ENCODE data around the gene HAX1.
"Not testable (repeated sequence)": the region's sequence is repeated elsewhere in the genome, so short reads cannot be mapped to it uniquely, and the experiment has no call there.

HAX1 gene

GRCh38 chr1:154272217-154272998 lies at the start of gene HAX1:
Gene HAX1 (plus strand): TSS chr1:154272629. CDS start chr1:154272724, 95 bp downstream.
- DNase-seq (ENCODE audit: low read depth), result peak; percentile 91

- DNase-seq (ENCODE audit: low read depth), result no peak
Observed at GRCh38 chr1:154222918-154223317, 49.5 kb upstream of the HAX1 start.

GRCh38 chr1:154223621-154224020 lies 48.8 kb upstream of the HAX1 start:
- no peak for DNase-seq (ENCODE audit: low read depth)

- no peak for DNase-seq (ENCODE audit: low read depth)
Observed at GRCh38 chr1:154225370-154225769, 47.1 kb upstream of the HAX1 start.

- DNase-seq (ENCODE audit: low read depth), result not testable (repeated sequence)
Observed at GRCh38 chr1:154231112-154231511, 41.3 kb upstream of the HAX1 start.

GRCh38 chr1:154233127-154233526 lies 39.3 kb upstream of the HAX1 start:
- not testable (repeated sequence) for DNase-seq (ENCODE audit: low read depth)

GRCh38 chr1:154236855-154237254 lies 35.6 kb upstream of the HAX1 start:
- no peak for DNase-seq (ENCODE audit: low read depth)

GRCh38 chr1:154237435-154237834 lies 35.0 kb upstream of the HAX1 start:
- DNase-seq (ENCODE audit: low read depth), result no peak

- no peak for DNase-seq (ENCODE audit: low read depth)
Observed at GRCh38 chr1:154237880-154238506, 34.4 kb upstream of the HAX1 start.

- no peak for DNase-seq (ENCODE audit: low read depth)
Observed at GRCh38 chr1:154239491-154239890, 32.9 kb upstream of the HAX1 start.

- no peak for DNase-seq (ENCODE audit: low read depth)
Observed at GRCh38 chr1:154240294-154240833, 32.1 kb upstream of the HAX1 start.

- no peak for DNase-seq (ENCODE audit: low read depth)
Observed at GRCh38 chr1:154241703-154242351, 30.6 kb upstream of the HAX1 start.

- DNase-seq (ENCODE audit: low read depth), result no peak
Observed at GRCh38 chr1:154253671-154254070, 18.8 kb upstream of the HAX1 start.

- DNase-seq (ENCODE audit: low read depth), result no peak
Observed at GRCh38 chr1:154256686-154257085, 15.7 kb upstream of the HAX1 start.

- no peak for DNase-seq (ENCODE audit: low read depth)
Observed at GRCh38 chr1:154258784-154259183, 13.6 kb upstream of the HAX1 start.

GRCh38 chr1:154260127-154260526 lies 12.3 kb upstream of the HAX1 start:
- DNase-seq (ENCODE audit: low read depth), result no peak

- no peak for DNase-seq (ENCODE audit: low read depth)
Observed at GRCh38 chr1:154263465-154264332, 8.7 kb upstream of the HAX1 start.

- no peak for DNase-seq (ENCODE audit: low read depth)
Observed at GRCh38 chr1:154264454-154264853, 8.0 kb upstream of the HAX1 start.

GRCh38 chr1:154265586-154265985 lies 6.8 kb upstream of the HAX1 start:
- no peak for DNase-seq (ENCODE audit: low read depth)

GRCh38 chr1:154270833-154271232 lies 1.6 kb upstream of the HAX1 start:
- DNase-seq (ENCODE audit: low read depth), result no peak

GRCh38 chr1:154272999-154273563 lies 652 bp downstream of the HAX1 start:
- DNase-seq (ENCODE audit: low read depth), result no peak

GRCh38 chr1:154276797-154277196 lies 4.4 kb downstream of the HAX1 start:
- no peak for DNase-seq (ENCODE audit: low read depth)
